Lower leg skin (tissue), 3 donors: ENCODE data around the gene SHCBP1L.

ENCODE experiments used
- POLR2A ChIP-seq, 2 donors: fragments of 450-650 bp; IDR thresholded peaks; one replicate each; pipeline ENCODE4 v1.6.1; 2016 to 2017; ENCODE audit warnings: antibody characterized with exemption in 2 of 2, mild to moderate bottlenecking in 1 of 2, moderate library complexity in 1 of 2
- TF ChIP-seq, protein P1 (sequence below), 3 donors: fragments of 450-650 bp; IDR thresholded peaks; one replicate each; pipeline ENCODE4 v1.5.1; 2016; ENCODE audit warnings: antibody characterized with exemption in 3 of 3, mild to moderate bottlenecking in 3 of 3, moderate library complexity in 2 of 3

DNA sequence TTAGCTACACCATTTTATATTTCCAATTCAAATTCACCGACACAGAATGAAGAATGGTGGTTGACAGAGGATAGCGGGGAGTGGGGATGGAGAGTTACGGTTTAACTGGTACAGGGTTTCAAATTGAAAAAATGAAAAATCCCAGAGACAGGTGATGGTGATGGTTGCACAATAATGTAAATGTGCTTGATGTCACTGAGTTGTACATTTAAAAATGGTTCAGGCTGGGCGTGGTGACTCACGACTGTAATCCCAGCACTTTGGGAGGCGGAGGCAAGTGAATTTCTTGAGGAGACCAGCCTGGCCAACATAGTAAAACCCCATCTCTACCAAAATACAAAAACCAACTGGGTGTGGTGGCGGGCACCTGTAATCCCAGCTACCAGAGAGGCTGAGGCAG lies 31.2 kb upstream of the SHCBP1L start:
- TF ChIP-seq, protein P1, sequence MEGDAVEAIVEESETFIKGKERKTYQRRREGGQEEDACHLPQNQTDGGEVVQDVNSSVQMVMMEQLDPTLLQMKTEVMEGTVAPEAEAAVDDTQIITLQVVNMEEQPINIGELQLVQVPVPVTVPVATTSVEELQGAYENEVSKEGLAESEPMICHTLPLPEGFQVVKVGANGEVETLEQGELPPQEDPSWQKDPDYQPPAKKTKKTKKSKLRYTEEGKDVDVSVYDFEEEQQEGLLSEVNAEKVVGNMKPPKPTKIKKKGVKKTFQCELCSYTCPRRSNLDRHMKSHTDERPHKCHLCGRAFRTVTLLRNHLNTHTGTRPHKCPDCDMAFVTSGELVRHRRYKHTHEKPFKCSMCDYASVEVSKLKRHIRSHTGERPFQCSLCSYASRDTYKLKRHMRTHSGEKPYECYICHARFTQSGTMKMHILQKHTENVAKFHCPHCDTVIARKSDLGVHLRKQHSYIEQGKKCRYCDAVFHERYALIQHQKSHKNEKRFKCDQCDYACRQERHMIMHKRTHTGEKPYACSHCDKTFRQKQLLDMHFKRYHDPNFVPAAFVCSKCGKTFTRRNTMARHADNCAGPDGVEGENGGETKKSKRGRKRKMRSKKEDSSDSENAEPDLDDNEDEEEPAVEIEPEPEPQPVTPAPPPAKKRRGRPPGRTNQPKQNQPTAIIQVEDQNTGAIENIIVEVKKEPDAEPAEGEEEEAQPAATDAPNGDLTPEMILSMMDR (IDR thresholded peaks at IDR 0.05), result no peak
- TF ChIP-seq POLR2A (IDR thresholded peaks at IDR 0.05), result no peak
